HG02588 (cell line): ENCODE data around the gene MCMBP.
A peak's percentile ranks its signal among the peaks of the same experiment; 100 is the strongest.
"Not testable (repeated sequence)": the region's sequence is repeated elsewhere in the genome, so short reads cannot be mapped to it uniquely, and the experiment has no call there.

ENCODE experiments used
- ATAC-seq: cut with Tn5 transposase; IDR thresholded peaks from one replicate; pipeline ENCODE4 v1.9.1; 2021; ENCODE audit warnings: mild to moderate bottlenecking, moderate library complexity; ENCODE audit not compliant: unreplicated experiment

MCMBP gene

DNA sequence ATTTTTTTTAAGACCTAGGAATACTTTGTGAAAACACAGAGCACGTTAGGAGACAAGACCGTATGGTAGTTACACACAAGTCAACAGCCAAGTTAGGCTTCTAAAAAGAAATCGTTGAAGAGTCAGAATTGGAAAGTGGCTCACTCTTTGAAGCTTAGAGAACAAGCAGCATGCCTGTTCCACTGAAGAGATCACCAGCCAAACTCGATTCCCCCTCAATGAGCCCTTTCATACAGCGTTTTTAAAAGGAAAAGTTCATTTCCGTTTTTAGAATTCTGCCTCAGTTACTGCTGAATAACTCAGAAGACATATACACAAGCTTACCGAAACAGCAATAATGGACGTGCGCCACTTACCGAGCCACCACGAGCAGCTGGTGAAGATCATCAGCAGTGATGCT is 41.0 kb downstream of the MCMBP start:
- no peak for ATAC-seq

- ATAC-seq, result no peak
These were observed 41.8 kb downstream of the MCMBP start for GRCh38 chr10:119830851-119831250.

DNA sequence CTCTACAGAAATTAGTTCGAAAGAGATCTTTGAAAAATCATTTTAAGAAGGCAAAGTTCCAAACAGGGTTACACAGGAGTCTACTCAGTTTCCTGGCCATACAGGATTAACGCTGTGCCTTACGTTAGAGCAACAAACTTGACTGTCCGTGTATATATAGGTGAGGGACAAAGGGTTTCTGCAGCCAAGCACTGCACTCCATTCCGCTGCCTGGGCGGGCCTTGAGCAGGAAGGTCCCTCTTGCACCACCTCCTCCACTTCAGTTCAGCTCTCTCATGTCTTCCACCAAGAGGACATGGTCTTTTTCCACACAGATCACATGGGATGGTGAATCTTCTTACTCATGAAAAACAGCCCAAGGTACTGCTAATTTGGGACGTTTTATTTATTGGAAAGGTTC is 43.2 kb downstream of the MCMBP start:
- no peak for ATAC-seq

GRCh38 chr10:119827430-119827829 is 45.2 kb downstream of the MCMBP start:
- no peak for ATAC-seq

GRCh38 chr10:119826771-119827170 is 45.9 kb downstream of the MCMBP start:
- no peak for ATAC-seq

- no peak for ATAC-seq
These were observed 48.3 kb downstream of the MCMBP start for GRCh38 chr10:119824299-119824698.

DNA sequence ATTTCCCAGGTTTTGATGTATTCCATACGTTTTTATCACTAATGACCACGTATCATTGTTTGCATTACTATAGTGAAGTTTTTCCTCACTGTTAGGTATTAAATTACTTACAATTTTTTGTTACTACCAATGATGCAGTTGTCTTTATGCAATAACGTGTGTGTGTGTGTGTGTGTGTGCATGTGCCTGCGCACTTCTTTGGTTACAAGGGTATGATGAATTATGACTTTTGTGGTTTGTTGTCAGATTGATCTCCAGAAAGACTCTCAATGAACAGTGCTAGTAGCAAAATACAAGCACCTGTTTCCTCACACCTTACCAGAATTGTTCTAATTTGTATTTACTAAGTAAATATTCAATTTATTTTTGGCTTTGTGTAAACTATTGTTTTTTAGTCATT is 51.5 kb downstream of the MCMBP start:
- ATAC-seq, result no peak

DNA sequence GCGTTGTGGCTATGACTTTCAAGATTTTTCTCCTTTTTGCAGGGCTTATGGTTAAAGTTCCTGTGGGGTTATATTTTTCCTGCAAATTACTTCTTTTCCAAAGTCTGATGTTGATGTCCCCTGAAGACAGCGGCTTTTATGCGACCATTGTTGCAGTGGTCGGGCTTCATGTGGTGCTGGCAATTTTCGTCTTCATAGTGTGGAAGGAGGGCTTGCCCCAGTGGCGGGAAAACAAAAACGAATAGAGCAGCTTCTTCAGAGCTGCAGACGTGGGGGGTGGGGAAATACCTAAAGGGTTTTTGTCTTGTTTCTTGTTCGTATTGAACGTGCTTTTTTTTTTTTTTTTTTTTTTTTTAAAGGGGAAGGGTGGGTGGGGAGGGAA is 53.8 kb downstream of the MCMBP start:
- ATAC-seq, result no peak

DNA sequence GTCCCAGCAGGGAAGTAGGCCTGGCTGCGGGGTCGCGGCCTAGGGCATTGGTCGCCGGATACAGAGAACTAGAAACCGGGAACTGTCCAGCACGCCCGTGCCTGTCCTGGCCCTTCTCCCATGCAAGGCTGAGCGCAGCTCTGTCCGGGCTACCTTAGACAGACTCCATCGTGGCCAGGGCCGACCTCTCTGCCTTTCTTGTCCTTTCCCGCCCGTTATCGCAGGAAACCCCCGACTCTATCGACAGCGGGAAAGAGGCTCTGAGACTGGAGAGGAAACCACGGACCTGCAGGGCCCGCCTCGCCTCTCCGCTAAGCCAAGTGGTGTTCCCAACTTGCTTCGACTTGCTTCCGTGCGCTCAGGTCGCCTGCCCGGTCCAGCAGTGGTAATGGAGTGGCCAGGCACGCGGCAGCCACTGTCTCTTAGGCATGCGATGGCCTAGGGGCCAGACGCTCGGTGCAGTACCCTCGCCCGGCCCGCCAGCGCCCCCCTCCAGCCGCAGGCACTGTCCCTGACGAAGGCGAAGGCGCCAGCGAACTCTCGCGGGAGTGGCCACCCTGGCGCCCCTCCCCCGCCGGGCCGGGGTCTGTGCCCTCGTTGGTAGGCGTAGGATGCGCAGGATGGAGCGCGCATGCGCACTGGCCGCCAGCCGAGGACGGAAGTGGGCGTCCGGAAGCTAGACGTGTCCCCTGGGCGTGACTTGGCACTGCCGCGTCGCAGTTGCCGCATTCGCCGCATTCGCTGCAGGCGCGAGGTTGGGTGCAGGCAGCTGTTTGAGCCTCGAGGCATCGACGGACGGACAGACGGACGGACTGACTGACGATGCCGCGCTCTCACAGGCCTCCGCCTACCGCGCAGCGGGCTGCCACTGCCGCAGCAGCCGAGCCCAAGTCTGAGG is 54.4 kb downstream of the MCMBP start:
- ATAC-seq, result no peak

DNA sequence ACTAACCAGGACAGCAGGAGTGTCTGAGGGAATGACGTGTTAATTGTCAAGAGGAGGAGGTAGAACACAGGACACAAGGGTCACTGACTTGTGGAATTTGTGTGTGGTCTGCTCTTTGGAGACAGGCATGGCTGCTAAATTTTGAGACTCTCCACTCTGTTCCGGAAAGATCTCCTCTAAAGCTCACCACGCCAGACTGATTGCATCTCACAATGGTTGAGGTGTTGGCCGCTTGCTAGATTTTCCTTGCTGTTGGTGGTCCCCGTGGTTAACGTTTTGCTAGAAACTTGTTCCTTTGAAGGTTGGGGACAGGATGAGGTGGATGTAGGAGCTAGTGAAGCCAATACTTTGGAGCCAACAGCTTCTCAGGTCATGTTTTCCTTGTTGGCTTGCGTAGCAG is 57.0 kb downstream of the MCMBP start:
- no peak for ATAC-seq

DNA sequence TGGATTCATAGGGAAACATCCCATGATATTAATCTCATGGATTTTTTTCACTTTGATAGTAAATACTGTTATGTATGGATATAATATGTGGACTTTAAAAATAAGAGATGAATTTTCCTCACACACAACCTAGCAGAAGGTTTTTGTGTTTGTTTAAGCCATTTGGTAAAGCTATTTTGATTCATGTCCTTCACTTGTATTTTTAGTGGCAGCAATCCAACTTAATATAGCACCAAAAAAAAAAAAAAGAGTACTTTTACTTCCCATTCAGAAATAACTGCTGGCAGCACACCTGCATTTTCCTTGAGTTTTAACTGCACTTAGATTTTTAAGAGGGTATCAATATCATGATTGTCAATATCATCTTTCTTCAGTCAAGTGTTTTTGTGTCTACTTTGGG is 60.0 kb downstream of the MCMBP start:
- ATAC-seq, result no peak

DNA sequence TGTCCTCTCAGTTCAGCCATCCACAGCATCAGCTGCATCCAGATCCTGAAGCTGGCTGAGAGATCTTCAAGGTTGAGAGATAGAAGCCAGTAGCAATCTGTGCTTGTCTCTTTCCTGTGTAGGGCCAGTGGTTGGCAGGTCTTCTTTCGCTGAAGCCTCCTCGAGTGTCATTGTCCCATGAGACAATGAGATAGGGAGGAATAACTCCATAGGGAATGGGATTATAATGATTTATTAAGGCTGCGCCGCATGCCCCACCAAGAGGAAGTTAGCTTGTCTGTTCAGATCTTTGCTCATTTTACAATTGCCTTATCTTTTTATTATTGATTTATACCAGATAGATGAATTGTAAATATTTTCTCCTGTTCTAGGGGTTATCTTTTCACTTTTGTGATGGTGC is 61.5 kb downstream of the MCMBP start:
- ATAC-seq, result no peak

- ATAC-seq, result peak; percentile 49
These were observed 64.5 kb downstream of the MCMBP start for GRCh38 chr10:119807960-119808697.

- no peak for ATAC-seq
These were observed 66.1 kb downstream of the MCMBP start for GRCh38 chr10:119806334-119807130.

DNA sequence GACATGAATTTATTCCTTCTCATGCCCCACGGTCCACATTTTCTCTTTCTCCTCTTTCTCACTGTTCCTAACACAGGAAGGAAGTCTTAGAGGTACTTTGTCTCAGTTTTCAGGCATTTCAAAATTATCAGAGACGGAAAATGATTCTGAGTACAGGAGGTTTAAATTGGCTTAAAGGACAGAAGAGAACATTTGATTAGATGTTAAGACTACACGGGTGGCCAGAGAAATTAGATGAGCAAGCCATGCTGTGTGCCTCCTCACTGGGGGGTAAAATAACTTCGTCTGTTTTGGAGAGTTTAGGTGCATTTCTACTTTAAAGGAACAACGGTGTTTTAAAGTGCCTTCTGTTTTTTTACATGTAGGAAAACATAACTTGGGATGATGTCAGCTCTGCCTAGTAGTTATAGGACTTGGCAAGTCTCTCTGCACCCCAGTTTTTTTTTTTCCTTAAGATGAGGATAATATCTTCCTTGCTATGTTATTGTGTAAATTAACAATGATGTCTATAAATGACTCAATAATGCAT is 66.9 kb downstream of the MCMBP start:
- no peak for ATAC-seq

GRCh38 chr10:119803264-119803663 is 69.4 kb downstream of the MCMBP start:
- no peak for ATAC-seq

DNA sequence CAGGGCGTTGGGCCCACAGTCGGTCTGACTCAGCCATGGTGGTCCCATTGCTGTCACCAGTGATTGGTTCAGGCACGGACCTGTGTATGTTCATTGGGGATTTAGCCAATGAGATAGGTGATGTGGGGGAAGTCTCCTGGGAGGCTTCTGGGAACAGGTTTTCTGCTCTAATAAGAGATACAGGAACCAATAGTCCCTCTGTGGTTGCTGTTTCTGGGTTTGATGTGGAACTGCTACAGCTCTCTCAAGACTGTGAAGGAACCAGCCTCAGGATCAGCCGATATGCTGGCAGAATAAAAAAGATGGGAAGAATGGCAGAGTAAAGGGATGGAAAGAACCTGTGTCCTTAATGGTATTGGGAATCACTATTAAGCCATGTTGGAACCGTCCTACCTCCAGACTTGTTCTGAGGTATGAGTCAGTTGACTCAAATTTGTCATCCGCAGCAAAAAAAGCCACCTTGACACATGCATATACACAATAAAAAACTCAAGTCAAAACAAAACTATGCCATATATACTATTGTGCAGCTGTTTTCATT is 70.6 kb downstream of the MCMBP start:
- ATAC-seq, result no peak

- ATAC-seq, result no peak
These were observed 71.5 kb downstream of the MCMBP start for GRCh38 chr10:119801176-119801575.

DNA sequence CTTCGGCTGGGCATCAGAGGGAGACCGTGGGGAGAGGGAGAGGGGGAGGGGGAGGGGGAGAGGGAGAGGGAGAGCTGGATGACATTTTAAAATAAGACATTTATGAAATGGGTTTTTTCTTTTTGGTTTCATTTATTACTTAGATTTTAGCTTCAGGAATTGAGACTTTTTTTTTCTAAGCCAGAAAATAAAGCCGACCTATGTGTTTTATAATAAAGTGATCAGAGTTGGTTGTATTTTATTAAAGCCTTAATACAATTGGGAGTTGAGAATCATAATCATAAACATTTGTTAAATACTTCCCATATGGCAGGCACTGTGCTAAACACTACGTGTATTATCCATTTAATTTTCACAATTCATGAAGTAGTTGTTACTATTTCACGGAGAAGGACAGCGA is 76.6 kb downstream of the MCMBP start:
- no peak for ATAC-seq

DNA sequence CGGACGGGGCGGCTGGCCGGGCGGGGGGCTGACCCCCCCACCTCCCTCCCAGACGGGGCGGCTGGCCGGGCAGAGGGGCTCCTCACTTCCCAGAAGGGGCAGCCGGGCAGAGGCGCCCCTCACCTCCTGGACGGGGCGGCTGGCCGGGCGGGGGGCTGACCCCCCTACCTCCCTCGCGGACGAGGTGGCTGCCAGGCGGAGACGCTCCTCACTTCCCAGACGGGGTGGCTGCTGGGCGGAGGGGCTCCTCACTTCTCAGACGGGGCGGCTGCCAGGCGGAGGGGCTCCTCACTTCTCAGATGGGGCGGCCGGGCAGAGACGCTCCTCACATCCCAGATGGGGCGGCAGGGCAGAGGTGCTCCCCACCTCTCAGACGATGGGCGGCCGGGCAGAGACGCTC is 77.5 kb downstream of the MCMBP start:
- ATAC-seq, result not testable (repeated sequence)
